ENCODE data around the gene LAIR2.

- TF ChIP-seq POLR2AphosphoS5 (IDR thresholded peaks at IDR 0.05; ENCODE audit: low read depth, low read length), result no peak
- TF ChIP-seq TAF1 (IDR thresholded peaks at IDR 0.05; ENCODE audit: borderline replicate concordance, insufficient read depth, low read length), result no peak
- no peak for TF ChIP-seq SIN3A (IDR thresholded peaks at IDR 0.05; ENCODE audit: borderline replicate concordance, insufficient read depth, low read length)
- no peak for TF ChIP-seq REST (IDR thresholded peaks at IDR 0.05; ENCODE audit: insufficient read depth in 1 of 2, low read depth in 2 of 2, low read length in 2 of 2)
Measured at GRCh38 chr19:54541712-54542111, 39.1 kb downstream of the LAIR2 start.

All from PFSK-1 (cell line).